SK-N-SH treated with all-trans-retinoic acid at 6 μM for 48 hours (cell line): Measurements from ENCODE around the gene MSMB.

Source experiments
- ARNTL ChIP-seq: fragments of 450-650 bp; formaldehyde crosslinking; IDR thresholded peaks from 2 replicates; pipeline ENCODE4 v1.5.0; 2020; ENCODE audit warnings: low read depth, mild to moderate bottlenecking, moderate library complexity, borderline replicate concordance
- CSRNP3 ChIP-seq: fragments of 250-450 bp; sonication (Bioruptor Pico); IDR thresholded peaks from 2 replicates; pipeline ENCODE4 v1.5.1; 2021; ENCODE audit warnings: mild to moderate bottlenecking, moderate library complexity
- GLIS3 ChIP-seq: fragments of 250-450 bp; sonication (Bioruptor Pico); IDR thresholded peaks from 2 replicates; pipeline ENCODE4 v1.5.0; 2020; ENCODE audit warnings: mild to moderate bottlenecking, moderate library complexity
- ISL1 ChIP-seq: fragments of 250-450 bp; sonication (Bioruptor Pico); IDR thresholded peaks from 2 replicates; pipeline ENCODE4 v2.1.2; 2022; ENCODE audit warnings: mild to moderate bottlenecking, moderate library complexity
- OSR1 ChIP-seq: fragments of 250-450 bp; sonication (Bioruptor Pico); IDR thresholded peaks from 2 replicates; pipeline ENCODE4 v1.8.0; 2022; ENCODE audit warnings: moderate library complexity, mild to moderate bottlenecking, inconsistent platforms
- PATZ1 ChIP-seq: fragments of 250-450 bp; sonication (Bioruptor Pico); IDR thresholded peaks from 2 replicates; pipeline ENCODE4 v1.8.0; 2020; ENCODE audit warnings: mild to moderate bottlenecking, moderate library complexity, borderline replicate concordance
- RARB ChIP-seq: fragments of 250-450 bp; sonication (Bioruptor Pico); IDR thresholded peaks from 2 replicates; pipeline ENCODE4 v1.8.0; 2021; ENCODE audit warnings: mild to moderate bottlenecking, moderate library complexity
- TOX ChIP-seq: fragments of 250-450 bp; sonication (Bioruptor Pico); IDR thresholded peaks from 2 replicates; pipeline ENCODE4 v1.8.0; 2021; ENCODE audit warnings: mild to moderate bottlenecking, moderate library complexity, borderline replicate concordance
- ZFP3 ChIP-seq: fragments of 250-450 bp; sonication (Bioruptor Pico); IDR thresholded peaks from 2 replicates; pipeline ENCODE4 v1.5.0; 2020; ENCODE audit warnings: mild to moderate bottlenecking, moderate library complexity
- ZNF70 ChIP-seq: fragments of 450-650 bp; formaldehyde crosslinking; IDR thresholded peaks from 2 replicates; pipeline ENCODE4 v1.5.0; 2020; ENCODE audit warnings: mild to moderate bottlenecking, moderate library complexity

- TF ChIP-seq RARB (CRISPR knock-in tag) (no peak), ARNTL (no peak), ZFP3 (CRISPR knock-in tag) (no peak), CSRNP3 (CRISPR knock-in tag) (no peak), ZNF70 (CRISPR knock-in tag) (no peak), ISL1 (CRISPR knock-in tag) (no peak), GLIS3 (CRISPR knock-in tag) (no peak), PATZ1 (CRISPR knock-in tag) (no peak), OSR1 (CRISPR knock-in tag) (no peak), TOX (CRISPR knock-in tag) (no peak)
Measured at GRCh38 chr10:46016190-46016589, 29.9 kb downstream of the MSMB start.
